H9 (cell line): Measurements from ENCODE around the gene FIGNL2. TPM values are rescaled to one million over a fixed set of nuclear protein-coding genes. Genes with fewer than 3 reads are reported as not detected.

Experiments
- DNase-seq: peaks from one replicate; pipeline ENCODE4 v3.0.0-alpha.2; 2017
- H2AFZ ChIP-seq: one replicate; pipeline ENCODE4 v1.6.1; 2013; ENCODE audit warnings: mild to moderate bottlenecking, low read length, control low read depth, moderate library complexity
- H2AK5ac ChIP-seq: 2 replicates; pipeline ENCODE4 v1.6.1; 2013; ENCODE audit warnings: low read length, control low read depth, mixed read lengths; ENCODE audit not compliant: insufficient read length
- H2BK120ac ChIP-seq: one replicate; pipeline ENCODE4 v1.6.1; 2013; ENCODE audit warnings: low read depth, mild to moderate bottlenecking, low read length, control low read depth, inconsistent platforms; ENCODE audit not compliant: poor library complexity, severe bottlenecking
- H2BK12ac ChIP-seq: 2 replicates; pipeline ENCODE4 v1.6.1; 2013; ENCODE audit warnings: low read length, control low read depth, mixed read lengths, low read depth; ENCODE audit not compliant: insufficient read length
- H2BK15ac ChIP-seq: 2 replicates; pipeline ENCODE4 v1.6.1; 2013; ENCODE audit warnings: low read depth, low read length, control low read depth
- H2BK20ac ChIP-seq: one replicate; pipeline ENCODE4 v1.6.1; 2013; ENCODE audit warnings: low read depth, mild to moderate bottlenecking, low read length, control low read depth, inconsistent platforms; ENCODE audit not compliant: poor library complexity, severe bottlenecking
- H2BK5ac ChIP-seq: 2 replicates; pipeline ENCODE4 v1.6.1; 2013; ENCODE audit warnings: low read length, control low read depth, mixed read lengths; ENCODE audit not compliant: insufficient read length
- H3K14ac ChIP-seq: 2 replicates; pipeline ENCODE4 v1.6.1; 2013; ENCODE audit warnings: low read length, control low read depth; ENCODE audit not compliant: insufficient read depth
- H3K18ac ChIP-seq: 2 replicates; pipeline ENCODE4 v1.6.1; 2013; ENCODE audit warnings: low read depth, mild to moderate bottlenecking, mixed read lengths, low read length, control low read depth; ENCODE audit not compliant: insufficient read length
- H3K23ac ChIP-seq: 2 replicates; pipeline ENCODE4 v1.6.1; 2013; ENCODE audit warnings: low read length, control low read depth, mixed read lengths, low read depth; ENCODE audit not compliant: insufficient read length
- H3K23me2 ChIP-seq: 2 replicates; pipeline ENCODE4 v1.6.1; 2013; ENCODE audit warnings: low read depth, mild to moderate bottlenecking, mixed read lengths, low read length, control low read depth; ENCODE audit not compliant: insufficient read length, poor library complexity, severe bottlenecking
- H3K27ac ChIP-seq: 2 replicates; pipeline ENCODE4 v1.5.1; 2013; ENCODE audit warnings: low read length, control low read depth, mixed read lengths, low read depth; ENCODE audit not compliant: insufficient read length
- H3K27me3 ChIP-seq: 2 replicates; pipeline ENCODE4 v1.6.1; 2013; ENCODE audit warnings: low read length, control low read depth, inconsistent platforms; ENCODE audit not compliant: insufficient read depth
- H3K4ac ChIP-seq: 2 replicates; pipeline ENCODE4 v1.6.1; 2013; ENCODE audit warnings: low read depth, mild to moderate bottlenecking, control low read depth, inconsistent platforms, low read length, moderate library complexity
- H3K4me1 ChIP-seq: 2 replicates; pipeline ENCODE4 v1.6.1; 2013; ENCODE audit warnings: low read length, control low read depth, inconsistent platforms; ENCODE audit not compliant: insufficient read depth
- H3K4me2 ChIP-seq: 2 replicates; pipeline ENCODE4 v1.6.1; 2013; ENCODE audit warnings: low read length, control low read depth, mixed read lengths; ENCODE audit not compliant: insufficient read length, insufficient read depth
- H3K56ac ChIP-seq: 2 replicates; pipeline ENCODE4 v1.6.1; 2013; ENCODE audit warnings: low read depth, mild to moderate bottlenecking, mixed read lengths, low read length, control low read depth; ENCODE audit not compliant: insufficient read length
- H3K79me1 ChIP-seq: 2 replicates; pipeline ENCODE4 v1.6.1; 2013; ENCODE audit warnings: low read depth, mild to moderate bottlenecking, moderate library complexity, low read length, control low read depth, inconsistent platforms; ENCODE audit not compliant: insufficient read depth, poor library complexity, severe bottlenecking
- H3K79me2 ChIP-seq: 2 replicates; pipeline ENCODE4 v1.6.1; 2013; ENCODE audit warnings: low read length, control low read depth, inconsistent platforms; ENCODE audit not compliant: insufficient read depth
- H3K9ac ChIP-seq: 2 replicates; pipeline ENCODE4 v1.6.1; 2013; ENCODE audit warnings: low read length, control low read depth, mixed read lengths; ENCODE audit not compliant: insufficient read length; ENCODE audit errors: extremely low read depth
- H3K9me3 ChIP-seq: one replicate; pipeline ENCODE4 v1.6.1; 2013; ENCODE audit warnings: low read depth, low read length, inconsistent platforms; ENCODE audit not compliant: control insufficient read depth
- H3T11ph ChIP-seq: one replicate; pipeline ENCODE4 v1.6.1; 2013; ENCODE audit warnings: mild to moderate bottlenecking, low read length, control low read depth, inconsistent platforms
- H4K20me1 ChIP-seq: one replicate; pipeline ENCODE4 v1.6.1; 2013; ENCODE audit not compliant: control insufficient read depth, insufficient read length, insufficient read depth
- H4K5ac ChIP-seq: 2 replicates; pipeline ENCODE4 v1.6.1; 2013; ENCODE audit warnings: low read depth, mild to moderate bottlenecking, mixed read lengths, low read length, control low read depth; ENCODE audit not compliant: insufficient read length
- H4K8ac ChIP-seq: replicated peaks from 2 replicates; pipeline ENCODE4 v1.6.1; 2013; ENCODE audit warnings: low read length, control low read depth, mixed read lengths, low read depth; ENCODE audit not compliant: insufficient read length
- H4K91ac ChIP-seq: 2 replicates; pipeline ENCODE4 v1.6.1; 2013; ENCODE audit warnings: low read depth, mild to moderate bottlenecking, moderate library complexity, mixed read lengths, low read length, control low read depth; ENCODE audit not compliant: insufficient read length
- H3K27ac Mint-ChIP-seq, 3 experiments: 2 replicates in 2 of 3; 3 replicates in 1 of 3; pipeline ENCODE4 v1.8.0; 2020 to 2021; ENCODE audit warnings: mixed read lengths in 3 of 3, mild to moderate bottlenecking in 1 of 3, moderate library complexity in 1 of 3
- H3K27me3 Mint-ChIP-seq: 2 replicates; pipeline ENCODE4 v1.8.0; 2021; ENCODE audit warnings: low read depth, mild to moderate bottlenecking, moderate library complexity, mixed read lengths
- H3K36me3 Mint-ChIP-seq, 3 experiments: 2 replicates in 2 of 3; 3 replicates in 1 of 3; pipeline ENCODE4 v1.8.0; 2020 to 2021; ENCODE audit warnings: low read depth in 3 of 3, mixed read lengths in 3 of 3; ENCODE audit not compliant: insufficient read depth in 1 of 3
- H3K4me1 Mint-ChIP-seq, 2 experiments: 2 replicates each; pipeline ENCODE4 v1.8.0; 2020; ENCODE audit warnings: mixed read lengths in 2 of 2
- H3K4me3 Mint-ChIP-seq, 2 experiments: 2 replicates in 1 of 2; 3 replicates in 1 of 2; pipeline ENCODE4 v1.8.0; 2020 to 2021; ENCODE audit warnings: mild to moderate bottlenecking in 2 of 2, mixed read lengths in 2 of 2, moderate library complexity in 1 of 2
- H3K9me3 Mint-ChIP-seq, 2 experiments: 2 replicates in 1 of 2; 3 replicates in 1 of 2; pipeline ENCODE4 v1.8.0; 2020; ENCODE audit warnings: mild to moderate bottlenecking in 2 of 2, mixed read lengths in 2 of 2, moderate library complexity in 1 of 2
- CTCF ChIP-seq: fragments of 200-600 bp; sonication (generic); conservative IDR thresholded peaks from 3 replicates; pipeline ENCODE4 v1.8.0; 2021; ENCODE audit warnings: antibody characterized with exemption, mild to moderate bottlenecking
- WGBS: extraction: QIAGEN DNeasy Blood & Tissue Kit; methylation state at CpG from one replicate; pipeline ENCODE4 v1.1.7; 2013; ENCODE audit warnings: missing lambda C conversion rate, low lambda C conversion rate, mixed read lengths; ENCODE audit not compliant: insufficient read length; ENCODE audit errors: extremely low coverage; 5-methylcytosine and 5-hydroxymethylcytosine counted together
- total RNA-seq: library from RNA; stranded (reverse); gene quantifications from 2 replicates; pipeline ENCODE4 v1.2.1, GENCODE V29; 2021

The FIGNL2 gene
- total RNA-seq, 1 experiment from 2014 or later = 19.7 TPM

DNA sequence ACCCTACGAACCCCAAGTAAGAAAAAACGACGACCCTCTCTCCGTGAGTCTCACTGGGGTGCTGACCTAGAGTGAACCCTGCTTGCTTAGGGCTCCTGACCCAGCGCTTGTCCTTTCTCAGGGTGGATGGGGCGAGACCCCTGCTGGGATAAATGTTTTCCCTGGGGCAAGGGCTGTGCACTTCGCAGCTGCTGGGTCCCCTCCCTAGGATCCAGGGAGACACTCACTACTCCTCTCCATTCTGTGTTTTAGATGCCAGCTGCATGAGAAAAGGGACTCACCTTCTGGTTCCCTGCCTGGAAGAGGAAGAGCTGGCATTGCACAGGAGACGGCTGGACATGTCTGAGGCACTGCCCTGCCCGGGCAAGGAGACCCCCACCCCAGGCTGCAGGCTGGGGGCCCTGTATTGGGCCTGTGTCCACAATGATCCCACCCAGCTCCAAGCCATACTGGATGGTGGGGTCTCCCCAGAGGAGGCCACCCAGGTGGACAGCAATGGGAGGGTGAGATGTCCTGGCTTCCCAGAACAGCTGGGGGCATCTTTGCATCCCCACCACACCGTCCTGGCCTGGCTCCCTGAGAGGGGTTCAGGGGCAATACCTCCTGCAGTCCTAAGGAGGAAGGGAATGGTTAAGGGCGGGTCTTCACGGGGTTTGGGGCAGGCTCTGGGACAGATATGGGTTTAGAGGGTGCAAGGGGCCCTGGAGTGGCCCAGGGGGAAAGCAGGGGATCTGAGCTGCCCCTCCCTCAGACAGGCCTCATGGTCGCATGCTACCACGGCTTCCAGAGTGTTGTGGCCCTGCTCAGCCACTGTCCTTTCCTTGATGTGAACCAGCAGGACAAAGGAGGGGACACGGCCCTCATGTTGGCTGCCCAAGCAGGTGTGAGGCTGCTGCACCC lies 40.0 kb upstream of the FIGNL2 start:
- Histone ChIP-seq H4K91ac (no peak overlapping the region), H3K27me3 (no peaks in the 10 kb centered on the region), H2AFZ (no peak overlapping the region), H3K4me1 (peaks cover 2% of the 10 kb centered on the region), H4K20me1 (no peaks in the 10 kb centered on the region), H3K79me1 (no peaks in the 10 kb centered on the region), H3K4me2 (peak overlapping the region; percentile 43), H4K8ac (no peak overlapping the region), H3K79me2 (no peaks in the 10 kb centered on the region), H3K23me2 (no peaks in the 10 kb centered on the region), H3K9me3 (no peaks in the 10 kb centered on the region), H2BK5ac (no peak overlapping the region), H2BK15ac (no peak overlapping the region), H3K27ac (no peak overlapping the region), H3K9ac (no peak overlapping the region), H3K14ac (no peak overlapping the region), H2AK5ac (no peak overlapping the region), H3K23ac (no peak overlapping the region), H2BK120ac (no peak overlapping the region), H3K56ac (no peak overlapping the region), H4K5ac (no peak overlapping the region), H3T11ph (no peak overlapping the region), H2BK20ac (no peak overlapping the region), H3K18ac (no peak overlapping the region), H3K4ac (no peak overlapping the region), H2BK12ac (no peak overlapping the region)
- no peak for DNase-seq
- no peak for TF ChIP-seq CTCF
- Mint-ChIP-seq H3K4me1 (peaks cover 19 to 30% of the 10 kb centered on the region in 2 experiments), H3K9me3 (no peaks in the 10 kb centered on the region), H3K27me3 (peaks cover 21% of the 10 kb centered on the region), H3K27ac (peak overlapping the region in 1 of 3 experiments; percentile 58; a peak in 1 of 7 replicates), H3K4me3 (peak overlapping the region; percentile 68 to 82), H3K36me3 (no peaks in the 10 kb centered on the region; a peak in 1 of 7 replicates)
- WGBS = no CpG with 5 or more reads among the region's 15 CpGs
